Osteoblast (primary cell): ENCODE measurements around the gene BAIAP2. TPM values are rescaled to one million over a fixed set of nuclear protein-coding genes. Genes with fewer than 3 reads are reported as not detected.

ENCODE experiments used
- DNase-seq: peaks from one replicate; pipeline ENCODE4 v3.0.0; 2011; ENCODE audit warnings: low spot score, mixed read lengths; ENCODE audit not compliant: insufficient read length; ENCODE audit errors: missing footprints
- H2AFZ ChIP-seq: 2 replicates; pipeline ENCODE4 v1.6.0; 2011; ENCODE audit warnings: mild to moderate bottlenecking, low read length
- H3K27ac ChIP-seq: 2 replicates; pipeline ENCODE4 v1.5.1; 2011; ENCODE audit warnings: mild to moderate bottlenecking, low read depth, low read length, moderate library complexity
- H3K27me3 ChIP-seq: 2 replicates; pipeline ENCODE4 v1.6.0; 2012; ENCODE audit warnings: mild to moderate bottlenecking, control low read depth, inconsistent platforms, low read length, moderate library complexity; ENCODE audit not compliant: insufficient read depth
- H3K36me3 ChIP-seq: 2 replicates; pipeline ENCODE4 v1.5.1; 2011; ENCODE audit warnings: mild to moderate bottlenecking, low read length, control low read depth, moderate library complexity; ENCODE audit not compliant: insufficient read depth
- H3K4me1 ChIP-seq: 2 replicates; pipeline ENCODE4 v1.5.1; 2011; ENCODE audit warnings: mild to moderate bottlenecking, low read length, control low read depth, moderate library complexity; ENCODE audit not compliant: insufficient read depth
- H3K4me2 ChIP-seq: 2 replicates; pipeline ENCODE4 v1.6.0; 2011; ENCODE audit warnings: mild to moderate bottlenecking, low read length; ENCODE audit not compliant: insufficient read depth
- H3K4me3 ChIP-seq: fragments of 200-600 bp; sonication (generic); 3 replicates; pipeline ENCODE4 v1.5.1; 2012; ENCODE audit warnings: mild to moderate bottlenecking, low read length, inconsistent platforms; ENCODE audit not compliant: insufficient read depth
- H3K79me2 ChIP-seq: 2 replicates; pipeline ENCODE4 v1.6.0; 2012; ENCODE audit warnings: mild to moderate bottlenecking, low read length, control low read depth, inconsistent platforms; ENCODE audit not compliant: insufficient read depth
- H3K9me3 ChIP-seq: 2 replicates; pipeline ENCODE4 v1.5.1; 2011; ENCODE audit warnings: low read depth, low read length, control low read depth
- H4K20me1 ChIP-seq: 2 replicates; pipeline ENCODE4 v1.6.0; 2012; ENCODE audit warnings: mild to moderate bottlenecking, low read length, control low read depth; ENCODE audit not compliant: insufficient read depth
- CTCF ChIP-seq: IDR thresholded peaks from 2 replicates; pipeline ENCODE4 v1.5.1; 2011; ENCODE audit warnings: mild to moderate bottlenecking, low read depth, low read length, moderate library complexity; ENCODE audit errors: extremely low read depth
- total RNA-seq: library from RNA; depleted of rRNA; stranded (reverse); fragments of >200 nt; gene quantifications from 2 replicates; pipeline ENCODE4 v1.2.3, GENCODE V29; 2012

BAIAP2 gene
- total RNA-seq, 1 donor, result 15.6 TPM

- Histone ChIP-seq H3K36me3 (no peaks in the 10 kb centered on the region), H3K4me3 (no peak overlapping the region), H3K79me2 (no peaks in the 10 kb centered on the region), H3K9me3 (no peaks in the 10 kb centered on the region), H2AFZ (no peak overlapping the region), H3K27ac (no peak overlapping the region), H3K27me3 (peaks cover 19% of the 10 kb centered on the region), H3K4me2 (no peak overlapping the region), H4K20me1 (no peaks in the 10 kb centered on the region), H3K4me1 (no peaks in the 10 kb centered on the region)
- no peak for DNase-seq
- no peak for TF ChIP-seq CTCF
These were observed 125.9 kb downstream of the BAIAP2 start for GRCh38 chr17:81160747-81161453.

- DNase-seq, result no peak
- Histone ChIP-seq H3K4me3 (no peak overlapping the region), H3K79me2 (no peaks in the 10 kb centered on the region), H3K27ac (no peak overlapping the region), H3K27me3 (peaks cover 20% of the 10 kb centered on the region), H4K20me1 (no peaks in the 10 kb centered on the region), H3K9me3 (no peaks in the 10 kb centered on the region), H3K36me3 (no peaks in the 10 kb centered on the region), H3K4me2 (no peak overlapping the region), H3K4me1 (no peaks in the 10 kb centered on the region), H2AFZ (no peak overlapping the region)
- no peak for TF ChIP-seq CTCF
These were observed 126.6 kb downstream of the BAIAP2 start for GRCh38 chr17:81161536-81161935.

- DNase-seq, result no peak
- Histone ChIP-seq H3K4me3 (no peak overlapping the region), H3K27ac (no peak overlapping the region), H3K27me3 (peaks cover 24% of the 10 kb centered on the region), H4K20me1 (no peaks in the 10 kb centered on the region), H3K9me3 (no peaks in the 10 kb centered on the region), H3K36me3 (no peaks in the 10 kb centered on the region), H3K4me1 (no peaks in the 10 kb centered on the region), H2AFZ (no peak overlapping the region), H3K79me2 (no peaks in the 10 kb centered on the region), H3K4me2 (no peak overlapping the region)
- no peak for TF ChIP-seq CTCF
These were observed 127.0 kb downstream of the BAIAP2 start for GRCh38 chr17:81161972-81162371.

- TF ChIP-seq CTCF, result no peak
- no peaks in the 10 kb centered on the region for H3K36me3 ChIP-seq
- no peaks in the 10 kb centered on the region for H3K4me1 ChIP-seq
- no peak for DNase-seq
- H3K4me3 ChIP-seq, result no peak overlapping the region
- H4K20me1 ChIP-seq, result no peaks in the 10 kb centered on the region
- H3K27ac ChIP-seq, result no peak overlapping the region
- no peaks in the 10 kb centered on the region for H3K79me2 ChIP-seq
- H2AFZ ChIP-seq, result no peak overlapping the region
- H3K27me3 ChIP-seq, result peaks cover 28% of the 10 kb centered on the region
- H3K9me3 ChIP-seq, result no peaks in the 10 kb centered on the region
- H3K4me2 ChIP-seq, result no peak overlapping the region
These were observed 127.5 kb downstream of the BAIAP2 start for GRCh38 chr17:81162491-81162890.
